ENCODE results near the gene IL10.

Gene IL10

GRCh38 chr1:206809504-206810084, 37.3 kb upstream of the IL10 start:
- ATAC-seq: peak; percentile 87
- TF ChIP-seq PPARA (CRISPR knock-in tag; IDR thresholded peaks at IDR 0.05; ENCODE audit: borderline replicate concordance): no peak
- TF ChIP-seq BACH2 (CRISPR knock-in tag; IDR thresholded peaks at IDR 0.05; ENCODE audit: borderline replicate concordance): no peak
- TF ChIP-seq ZFP3 (CRISPR knock-in tag; IDR thresholded peaks at IDR 0.05): no peak
- TF ChIP-seq ISL1 (CRISPR knock-in tag; IDR thresholded peaks at IDR 0.05): no peak
- TF ChIP-seq TCF4 (CRISPR knock-in tag; IDR thresholded peaks at IDR 0.05; ENCODE audit: borderline replicate concordance): no peak
- no peak for TF ChIP-seq ZFP30 (CRISPR knock-in tag; IDR thresholded peaks at IDR 0.05)
- no peak for TF ChIP-seq SNAI2 (CRISPR knock-in tag; IDR thresholded peaks at IDR 0.05)
- TF ChIP-seq CREB5 (CRISPR knock-in tag; IDR thresholded peaks at IDR 0.05; ENCODE audit: low read depth): no peak
- TF ChIP-seq OSR1 (CRISPR knock-in tag; IDR thresholded peaks at IDR 0.05): no peak
- TF ChIP-seq ESRRG (CRISPR knock-in tag; IDR thresholded peaks at IDR 0.05): no peak

- peak; percentile 74 for ATAC-seq
- TF ChIP-seq ZNF565 (CRISPR knock-in tag; conservative IDR thresholded peaks at IDR 0.05; ENCODE audit: low read depth): no peak
- TF ChIP-seq CREB5 (CRISPR knock-in tag; IDR thresholded peaks at IDR 0.05; ENCODE audit: low read depth): no peak
- TF ChIP-seq TSHZ2 (CRISPR knock-in tag; IDR thresholded peaks at IDR 0.05): no peak
- no peak for TF ChIP-seq ZNF70 (CRISPR knock-in tag; IDR thresholded peaks at IDR 0.05)
Measured at GRCh38 chr1:206808615-206809014, 36.3 kb upstream of the IL10 start.

- no peak for ATAC-seq
- TF ChIP-seq CSRNP3 (CRISPR knock-in tag; IDR thresholded peaks at IDR 0.05): no peak
- TF ChIP-seq ARNTL (CRISPR knock-in tag; IDR thresholded peaks at IDR 0.05; ENCODE audit: borderline replicate concordance, low read depth): no peak
- TF ChIP-seq CREB5 (CRISPR knock-in tag; IDR thresholded peaks at IDR 0.05; ENCODE audit: low read depth): 0 out of 2 replicates have a peak, but pooled peaks have one; percentile 9
- no peak; the same call in 1 of the 2 replicates for TF ChIP-seq TSHZ2 (CRISPR knock-in tag; IDR thresholded peaks at IDR 0.05)
- no peak for TF ChIP-seq ESRRG (CRISPR knock-in tag; IDR thresholded peaks at IDR 0.05)
- TF ChIP-seq TCF4 (CRISPR knock-in tag; IDR thresholded peaks at IDR 0.05; ENCODE audit: borderline replicate concordance): peak; percentile 53
- TF ChIP-seq PATZ1 (CRISPR knock-in tag; IDR thresholded peaks at IDR 0.05; ENCODE audit: borderline replicate concordance): no peak
- TF ChIP-seq PPARA (CRISPR knock-in tag; IDR thresholded peaks at IDR 0.05; ENCODE audit: borderline replicate concordance): no peak
- TF ChIP-seq SNAI2 (CRISPR knock-in tag; IDR thresholded peaks at IDR 0.05): no peak
- no peak for TF ChIP-seq ZNF565 (CRISPR knock-in tag; conservative IDR thresholded peaks at IDR 0.05; ENCODE audit: low read depth)
- TF ChIP-seq ISL1 (CRISPR knock-in tag; IDR thresholded peaks at IDR 0.05): peak; percentile 61
- no peak for TF ChIP-seq RARB (CRISPR knock-in tag; IDR thresholded peaks at IDR 0.05)
Measured at GRCh38 chr1:206805357-206805756, 33.1 kb upstream of the IL10 start.
